ENCODE results near the gene TOMM70.

TOMM70 gene

GRCh38 chr3:100370756-100371155 lies 30.1 kb downstream of the TOMM70 start:
- Histone ChIP-seq H3K4me3 (ENCODE audit: insufficient read depth, low read length, poor library complexity, severe bottlenecking) (no peak overlapping the region), H3K9me3 (ENCODE audit: insufficient read depth, low read length) (no peaks in the 10 kb centered on the region), H3K27me3 (ENCODE audit: low read length) (no peaks in the 10 kb centered on the region), H3K79me2 (ENCODE audit: insufficient read depth, low read length) (no peaks in the 10 kb centered on the region), H3K9ac (ENCODE audit: low read length) (no peak overlapping the region), H3F3A (ENCODE audit: insufficient read depth) (0 out of 2 replicates have a peak, but pooled peaks cover 8% of the 10 kb centered on the region), H3K9me2 (replicated peaks; ENCODE audit: insufficient read depth, low read length) (no peaks in the 10 kb centered on the region), H3K27ac (ENCODE audit: low read depth, low read length) (no peak overlapping the region), H3K36me3 (ENCODE audit: low read length) (peaks cover 29% of the 10 kb centered on the region), H3K4me2 (ENCODE audit: low read depth, low read length, poor library complexity, severe bottlenecking) (no peak overlapping the region), H2AFZ (ENCODE audit: low read depth, low read length, severe bottlenecking) (no peak overlapping the region), H4K20me1 (ENCODE audit: low read depth, low read length) (no peaks in the 10 kb centered on the region)
- TF ChIP-seq EZH2phosphoT487 (conservative IDR thresholded peaks at IDR 0.05; ENCODE audit: low read length) (no peak), CTCF (IDR thresholded peaks at IDR 0.05; ENCODE audit: insufficient read depth, low read length, poor library complexity, severe bottlenecking) (no peak)

GRCh38 chr3:100368441-100368840 lies 32.4 kb downstream of the TOMM70 start:
- H3F3A ChIP-seq (ENCODE audit: insufficient read depth), result 0 out of 2 replicates have a peak, but pooled peaks cover 12% of the 10 kb centered on the region
- no peaks in the 10 kb centered on the region for H3K79me2 ChIP-seq (ENCODE audit: insufficient read depth, low read length)
- no peaks in the 10 kb centered on the region for H3K9me2 ChIP-seq (replicated peaks; ENCODE audit: insufficient read depth, low read length)
- peaks cover 37% of the 10 kb centered on the region for H3K36me3 ChIP-seq (ENCODE audit: low read length)
- no peak overlapping the region for H2AFZ ChIP-seq (ENCODE audit: low read depth, low read length, severe bottlenecking)
- H4K20me1 ChIP-seq (ENCODE audit: low read depth, low read length), result no peaks in the 10 kb centered on the region
- H3K9me3 ChIP-seq (ENCODE audit: insufficient read depth, low read length), result no peaks in the 10 kb centered on the region
- TF ChIP-seq EZH2phosphoT487 (conservative IDR thresholded peaks at IDR 0.05; ENCODE audit: low read length) (no peak), CTCF (IDR thresholded peaks at IDR 0.05; ENCODE audit: insufficient read depth, low read length, poor library complexity, severe bottlenecking) (no peak)
- no peak overlapping the region for H3K27ac ChIP-seq (ENCODE audit: low read depth, low read length)
- H3K4me3 ChIP-seq (ENCODE audit: insufficient read depth, low read length, poor library complexity, severe bottlenecking), result no peak overlapping the region
- H3K4me2 ChIP-seq (ENCODE audit: low read depth, low read length, poor library complexity, severe bottlenecking), result no peak overlapping the region
- no peaks in the 10 kb centered on the region for H3K27me3 ChIP-seq (ENCODE audit: low read length)
- H3K9ac ChIP-seq (ENCODE audit: low read length), result no peak overlapping the region

GRCh38 chr3:100366424-100366823 lies 34.5 kb downstream of the TOMM70 start:
- H3K4me2 ChIP-seq (ENCODE audit: low read depth, low read length, poor library complexity, severe bottlenecking), result no peak overlapping the region
- no peaks in the 10 kb centered on the region for H3K9me2 ChIP-seq (replicated peaks; ENCODE audit: insufficient read depth, low read length)
- no peak overlapping the region for H3K4me3 ChIP-seq (ENCODE audit: insufficient read depth, low read length, poor library complexity, severe bottlenecking)
- peaks cover 25% of the 10 kb centered on the region; the same call in 1 of the 2 replicates for H3K36me3 ChIP-seq (ENCODE audit: low read length)
- TF ChIP-seq EZH2phosphoT487 (conservative IDR thresholded peaks at IDR 0.05; ENCODE audit: low read length), result no peak
- TF ChIP-seq CTCF (IDR thresholded peaks at IDR 0.05; ENCODE audit: insufficient read depth, low read length, poor library complexity, severe bottlenecking), result no peak
- no peak overlapping the region for H3K9ac ChIP-seq (ENCODE audit: low read length)
- 0 out of 2 replicates have a peak, but pooled peaks cover 12% of the 10 kb centered on the region for H3F3A ChIP-seq (ENCODE audit: insufficient read depth)
- no peaks in the 10 kb centered on the region for H3K27me3 ChIP-seq (ENCODE audit: low read length)
- no peaks in the 10 kb centered on the region for H3K79me2 ChIP-seq (ENCODE audit: insufficient read depth, low read length)
- H3K9me3 ChIP-seq (ENCODE audit: insufficient read depth, low read length), result no peaks in the 10 kb centered on the region
- H3K27ac ChIP-seq (ENCODE audit: low read depth, low read length), result no peak overlapping the region
- no peak overlapping the region for H2AFZ ChIP-seq (ENCODE audit: low read depth, low read length, severe bottlenecking)
- no peaks in the 10 kb centered on the region for H4K20me1 ChIP-seq (ENCODE audit: low read depth, low read length)

Measured in SU-DHL-6 (cell line).